ENCODE results near the gene LRRC8C. TPM values are rescaled to one million over a fixed set of nuclear protein-coding genes. Genes with fewer than 3 reads are reported as not detected.
A peak's percentile ranks its signal among the peaks of the same experiment; 100 is the strongest.

The LRRC8C gene
- total and polyA plus RNA-seq, 10 donors, result 3.7 to 33.0 (median 21.6) TPM

DNA sequence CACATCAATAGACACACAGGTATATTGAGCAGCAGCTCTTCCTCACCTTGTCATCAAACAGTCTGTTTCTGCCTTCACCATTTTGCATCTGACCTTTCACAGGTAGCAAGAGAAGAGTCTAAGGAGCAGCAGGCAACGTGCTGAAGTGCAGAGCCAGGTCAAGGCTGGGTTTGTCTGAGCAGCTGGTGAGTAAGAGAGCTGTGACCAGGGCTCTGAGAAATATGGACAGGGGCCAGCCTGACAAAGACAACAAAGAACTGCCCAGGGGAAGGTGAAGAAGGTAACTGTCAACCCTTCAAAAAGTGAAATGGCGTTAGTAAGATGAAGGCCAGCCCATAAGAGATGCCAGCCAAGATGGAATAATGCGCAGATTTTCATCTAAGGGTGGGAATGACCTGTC, 129.0 kb downstream of the LRRC8C start:
- intact Hi-C loops (cut with DNase I; ENCODE audit: low total_unique reads), result loop anchor here (2.0 to 5.0 kb wide), 2 partner anchors 129 to 280 kb away; partner anchors contain the start of gene LRRC8C
- Histone ChIP-seq H3K27ac (peak overlapping the region in 4 of 8 donors; percentile 44 to 77 (median 68)), H3K4me1 (peaks cover 25 to 71% (median 46%) of the 10 kb centered on the region in 6 donors), H3K27me3 (replicated peaks in 1 of 7) (no peaks in the 10 kb centered on the region), H3K4me3 (peak overlapping the region in 2 of 8 donors; percentile 44 to 69), H3K9me3 (no peaks in the 10 kb centered on the region), H3K36me3 (no peaks in the 10 kb centered on the region)
- DNase-seq, result no peak
- WGBS, 5 donors, result 84 to 96% (median 89%) methylated on average over 3 of the region's 3 CpGs
- TF ChIP-seq, protein P1, sequence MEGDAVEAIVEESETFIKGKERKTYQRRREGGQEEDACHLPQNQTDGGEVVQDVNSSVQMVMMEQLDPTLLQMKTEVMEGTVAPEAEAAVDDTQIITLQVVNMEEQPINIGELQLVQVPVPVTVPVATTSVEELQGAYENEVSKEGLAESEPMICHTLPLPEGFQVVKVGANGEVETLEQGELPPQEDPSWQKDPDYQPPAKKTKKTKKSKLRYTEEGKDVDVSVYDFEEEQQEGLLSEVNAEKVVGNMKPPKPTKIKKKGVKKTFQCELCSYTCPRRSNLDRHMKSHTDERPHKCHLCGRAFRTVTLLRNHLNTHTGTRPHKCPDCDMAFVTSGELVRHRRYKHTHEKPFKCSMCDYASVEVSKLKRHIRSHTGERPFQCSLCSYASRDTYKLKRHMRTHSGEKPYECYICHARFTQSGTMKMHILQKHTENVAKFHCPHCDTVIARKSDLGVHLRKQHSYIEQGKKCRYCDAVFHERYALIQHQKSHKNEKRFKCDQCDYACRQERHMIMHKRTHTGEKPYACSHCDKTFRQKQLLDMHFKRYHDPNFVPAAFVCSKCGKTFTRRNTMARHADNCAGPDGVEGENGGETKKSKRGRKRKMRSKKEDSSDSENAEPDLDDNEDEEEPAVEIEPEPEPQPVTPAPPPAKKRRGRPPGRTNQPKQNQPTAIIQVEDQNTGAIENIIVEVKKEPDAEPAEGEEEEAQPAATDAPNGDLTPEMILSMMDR (IDR thresholded peaks at IDR 0.05 in 8 of 11, conservative IDR thresholded peaks at IDR 0.05 in 3 of 11), result no peak
- TF ChIP-seq POLR2AphosphoS5 (IDR thresholded peaks at IDR 0.05), result no peak
- no peak for TF ChIP-seq POLR2A (IDR thresholded peaks at IDR 0.05)

DNA sequence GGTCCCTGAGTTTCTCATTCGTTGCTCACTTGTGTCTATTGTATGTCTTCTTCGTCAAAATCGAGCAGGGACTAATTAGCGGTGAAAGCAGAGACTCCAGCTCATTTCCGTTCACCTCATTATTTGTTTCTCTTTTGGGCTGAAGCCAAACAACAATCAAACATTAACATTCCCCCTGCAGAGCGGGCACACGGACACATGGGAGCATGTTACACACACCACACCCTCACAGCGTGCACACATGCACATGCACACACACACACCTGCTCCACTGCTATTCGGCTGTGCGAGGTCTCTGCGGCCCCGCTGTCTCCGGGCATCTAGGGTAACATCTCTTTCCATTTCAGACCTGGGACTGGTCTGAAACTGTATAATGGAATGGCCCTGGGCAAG, 129.5 kb downstream of the LRRC8C start:
- 51 to 63% (median 62%) methylated on average over 13 of the region's 13 CpGs for WGBS, 5 donors
- peak overlapping the region in 7 of 8 donors; percentile 10 to 77 (median 60) for H3K27ac ChIP-seq
- H3K9me3 ChIP-seq, result no peaks in the 10 kb centered on the region
- H3K36me3 ChIP-seq, result no peaks in the 10 kb centered on the region
- no peaks in the 10 kb centered on the region for H3K27me3 ChIP-seq (replicated peaks in 1 of 7)
- peak overlapping the region; percentile 24 to 69 (median 43) for H3K4me3 ChIP-seq
- intact Hi-C loops (cut with DNase I; ENCODE audit: low total_unique reads), result loop anchor here (2.0 to 5.0 kb wide), 2 partner anchors 130 to 280 kb away; partner anchors contain the start of gene LRRC8C
- no peak for DNase-seq
- peaks cover 20 to 66% (median 42%) of the 10 kb centered on the region in 6 donors for H3K4me1 ChIP-seq
- TF ChIP-seq POLR2A (IDR thresholded peaks at IDR 0.05), result no peak
- TF ChIP-seq, protein P1 (IDR thresholded peaks at IDR 0.05 in 8 of 11, conservative IDR thresholded peaks at IDR 0.05 in 3 of 11), result no peak
- TF ChIP-seq POLR2AphosphoS5 (IDR thresholded peaks at IDR 0.05), result no peak

DNA sequence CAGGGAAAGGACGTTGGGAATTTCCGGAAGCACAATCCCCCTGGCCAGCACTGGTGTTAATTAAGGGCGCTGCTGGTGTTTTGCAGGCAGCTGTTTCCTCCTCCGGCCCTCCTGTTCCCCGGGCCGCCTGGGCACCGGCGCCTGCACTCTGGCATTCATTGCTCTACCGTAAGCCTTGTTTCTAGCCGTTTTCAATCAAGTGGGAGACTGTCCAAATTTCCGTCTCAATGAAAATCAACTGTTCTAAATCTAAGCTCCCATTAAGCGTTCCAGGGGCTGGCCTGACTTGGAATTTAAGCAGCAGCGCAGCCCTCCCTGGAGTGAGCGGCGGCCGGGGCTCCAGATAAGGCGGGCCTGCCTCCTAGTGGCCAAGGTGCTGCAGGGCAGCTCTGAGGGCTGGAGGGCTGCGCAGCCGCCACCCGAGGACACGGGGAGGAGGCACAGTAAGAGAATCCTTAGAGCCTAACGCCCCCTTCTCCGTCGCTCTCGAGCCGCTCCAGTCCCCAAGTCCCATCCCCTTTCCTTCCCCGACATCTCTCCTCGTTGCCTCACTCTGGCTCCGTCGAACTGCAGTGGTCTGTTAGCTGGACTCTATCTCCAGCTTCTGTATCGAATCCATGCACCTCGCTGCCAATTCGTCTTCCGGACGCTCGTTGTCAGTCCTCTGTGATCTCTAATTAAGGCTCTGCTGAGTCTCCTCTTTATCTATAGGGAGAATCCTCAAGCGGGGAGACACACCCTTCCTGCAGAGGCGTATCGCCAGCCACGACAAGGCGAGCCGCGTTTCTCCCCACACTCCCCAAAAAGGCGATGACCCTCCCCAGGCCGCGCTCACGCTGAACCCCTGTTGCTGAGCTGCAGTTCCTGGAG, 130.1 kb downstream of the LRRC8C start:
- H3K27me3 ChIP-seq (replicated peaks in 1 of 7), result no peaks in the 10 kb centered on the region
- H3K9me3 ChIP-seq, result no peaks in the 10 kb centered on the region
- intact Hi-C loops (cut with DNase I; ENCODE audit: low total_unique reads), result loop anchor here (2.0 to 5.0 kb wide), 2 partner anchors 130 to 281 kb away; partner anchors contain the start of gene LRRC8C
- peak; percentile 98 for DNase-seq
- no peaks in the 10 kb centered on the region for H3K36me3 ChIP-seq
- TF ChIP-seq POLR2A (IDR thresholded peaks at IDR 0.05), result no peak
- TF ChIP-seq POLR2AphosphoS5 (IDR thresholded peaks at IDR 0.05), result peak; percentile 73 to 84 (median 80)
- TF ChIP-seq, protein P1 (IDR thresholded peaks at IDR 0.05 in 8 of 11, conservative IDR thresholded peaks at IDR 0.05 in 3 of 11), result peak; percentile 97 to 100 (median 99)
- WGBS, 5 donors, result 2 to 5% (median 3%) methylated on average over 45 to 47 of the region's 47 CpGs
- peak overlapping the region; percentile 10 to 77 (median 52) for H3K27ac ChIP-seq
- peaks cover 14 to 60% (median 35%) of the 10 kb centered on the region in 6 donors for H3K4me1 ChIP-seq
- H3K4me3 ChIP-seq, result peak overlapping the region; percentile 24 to 69 (median 43)

DNA sequence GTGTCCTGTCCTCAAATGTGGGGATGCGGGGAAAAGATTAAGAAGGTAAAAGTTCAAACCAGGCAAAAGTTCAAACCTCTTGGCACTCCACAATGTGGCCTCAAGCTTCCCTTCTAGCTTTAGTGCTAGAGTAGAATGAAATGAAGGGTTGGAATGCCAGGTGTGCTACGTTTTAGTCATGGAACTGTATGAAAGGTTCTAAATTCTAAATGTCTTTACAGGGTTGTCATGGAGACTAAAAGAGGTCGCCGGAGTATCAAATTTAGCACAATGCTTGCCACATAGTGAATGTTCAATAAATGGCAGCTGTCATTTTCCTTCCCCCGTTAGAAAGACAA, 130.7 kb downstream of the LRRC8C start:
- WGBS, 5 donors, result 47 to 60% (median 55%) methylated on average over 5 of the region's 5 CpGs
- intact Hi-C loops (cut with DNase I; ENCODE audit: low total_unique reads), result loop anchor here (2.0 to 5.0 kb wide), 2 partner anchors 131 to 281 kb away; partner anchors contain the start of gene LRRC8C
- H3K4me1 ChIP-seq, result peaks cover 10 to 54% (median 29%) of the 10 kb centered on the region in 6 donors
- DNase-seq, result no peak
- TF ChIP-seq POLR2AphosphoS5 (IDR thresholded peaks at IDR 0.05) (no peak), POLR2A (IDR thresholded peaks at IDR 0.05) (no peak)
- TF ChIP-seq, protein P1 (IDR thresholded peaks at IDR 0.05 in 8 of 11, conservative IDR thresholded peaks at IDR 0.05 in 3 of 11), result no peak
- no peaks in the 10 kb centered on the region for H3K36me3 ChIP-seq
- H3K9me3 ChIP-seq, result no peaks in the 10 kb centered on the region
- H3K4me3 ChIP-seq, result peak overlapping the region; percentile 24 to 69 (median 43)
- no peaks in the 10 kb centered on the region for H3K27me3 ChIP-seq (replicated peaks in 1 of 7)
- H3K27ac ChIP-seq, result peak overlapping the region in 4 of 8 donors; percentile 60 to 77 (median 68)

Measured in spleen (tissue), 11 donors.